Karpas-422 (cell line): ENCODE results near the gene GSS. TPM values are rescaled to one million over a fixed set of nuclear protein-coding genes. Genes with fewer than 3 reads are reported as not detected.

ENCODE experiments used
- DNase-seq: peaks from one replicate; pipeline ENCODE4 v3.0.0-alpha.2; 2015
- H2AFZ ChIP-seq: fragments of 200-600 bp; sonication (generic); 2 replicates; pipeline ENCODE4 v1.6.1; 2014; ENCODE audit warnings: antibody characterized with exemption, low read length, mixed read lengths
- H3K27ac ChIP-seq: fragments of 200-600 bp; sonication (generic); 2 replicates; pipeline ENCODE4 v1.5.1; 2014; ENCODE audit warnings: mild to moderate bottlenecking, low read length, moderate library complexity
- H3K27me3 ChIP-seq: fragments of 200-600 bp; sonication (generic); 2 replicates; pipeline ENCODE4 v1.6.1; 2014; ENCODE audit warnings: low read length, mixed read lengths
- H3K36me3 ChIP-seq: fragments of 200-600 bp; sonication (generic); 2 replicates; pipeline ENCODE4 v1.6.1; 2014; ENCODE audit warnings: low read length, mixed read lengths; ENCODE audit not compliant: insufficient read depth
- H3K4me1 ChIP-seq: fragments of 200-600 bp; sonication (generic); 2 replicates; pipeline ENCODE4 v1.6.1; 2014; ENCODE audit warnings: mild to moderate bottlenecking, low read length, mixed read lengths
- H3K4me2 ChIP-seq: fragments of 200-600 bp; sonication (generic); 2 replicates; pipeline ENCODE4 v1.6.1; 2014; ENCODE audit warnings: low read length, low read depth, mild to moderate bottlenecking; ENCODE audit not compliant: poor library complexity, severe bottlenecking
- H3K4me3 ChIP-seq: fragments of 200-600 bp; sonication (generic); 2 replicates; pipeline ENCODE4 v1.5.1; 2014; ENCODE audit warnings: mild to moderate bottlenecking, antibody characterized with exemption, low read length, mixed read lengths
- H3K79me2 ChIP-seq: fragments of 200-600 bp; sonication (generic); 2 replicates; pipeline ENCODE4 v1.6.1; 2014; ENCODE audit warnings: mild to moderate bottlenecking, low read length, mixed read lengths
- H3K9ac ChIP-seq: fragments of 200-600 bp; sonication (generic); 2 replicates; pipeline ENCODE4 v1.6.0; 2014; ENCODE audit warnings: low read length
- H3K9me2 ChIP-seq: fragments of 200-600 bp; sonication (generic), shearing (Covaris generic); replicated peaks from 2 replicates; pipeline ENCODE4 v1.6.0; 2014; ENCODE audit warnings: mild to moderate bottlenecking, low read length, moderate library complexity; ENCODE audit not compliant: insufficient read depth
- H3K9me3 ChIP-seq: fragments of 300-700, 200-600 bp; sonication (generic); 2 replicates; pipeline ENCODE4 v1.6.1; 2014; ENCODE audit warnings: low read length, mixed read lengths
- H4K20me1 ChIP-seq: fragments of 200-600 bp; sonication (generic); 2 replicates; pipeline ENCODE4 v1.6.1; 2014; ENCODE audit warnings: mild to moderate bottlenecking, antibody characterized with exemption, low read length, low read depth; ENCODE audit not compliant: insufficient read depth
- total RNA-seq: library from RNA; depleted of rRNA; stranded (reverse); fragments of >200 nt; shearing (Covaris generic); gene quantifications from 2 replicates; pipeline ENCODE4 v1.2.3, GENCODE V29; 2014; ENCODE audit warnings: low replicate concordance

Gene GSS
- total RNA-seq, 1 experiment from 2014 or later, result 24.7 TPM

- no peak overlapping the region for H2AFZ ChIP-seq
- no peaks in the 10 kb centered on the region for H3K79me2 ChIP-seq
- no peak overlapping the region for H3K4me3 ChIP-seq
- no peak overlapping the region for H3K27ac ChIP-seq
- no peaks in the 10 kb centered on the region for H3K27me3 ChIP-seq
- H3K9ac ChIP-seq, result no peak overlapping the region
- no peak for DNase-seq
- H3K4me1 ChIP-seq, result peaks cover 1% of the 10 kb centered on the region; the same call in 1 of the 2 replicates
- H4K20me1 ChIP-seq, result no peaks in the 10 kb centered on the region
- no peaks in the 10 kb centered on the region for H3K36me3 ChIP-seq
- no peak overlapping the region for H3K4me2 ChIP-seq
- H3K9me2 ChIP-seq, result no peaks in the 10 kb centered on the region
- H3K9me3 ChIP-seq, result no peaks in the 10 kb centered on the region
Observed at GRCh38 chr20:34995696-34996095, 40.1 kb upstream of the GSS start.

DNA sequence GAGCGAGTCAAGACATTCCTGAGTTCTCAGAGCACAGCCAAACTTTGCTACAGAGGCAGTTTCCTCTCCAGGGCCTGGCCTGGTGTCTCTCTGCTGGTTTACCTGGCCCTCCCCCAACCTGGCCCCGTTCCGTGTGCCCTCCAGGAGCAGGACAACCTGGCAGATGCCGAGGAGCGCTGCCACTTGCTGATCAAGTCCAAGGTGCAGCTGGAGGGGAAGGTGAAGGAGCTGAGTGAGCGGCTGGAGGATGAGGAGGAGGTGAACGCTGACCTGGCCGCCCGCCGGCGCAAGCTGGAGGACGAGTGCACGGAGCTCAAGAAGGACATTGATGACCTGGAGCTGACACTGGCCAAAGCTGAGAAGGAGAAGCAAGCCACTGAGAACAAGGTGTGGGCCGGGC is 39.6 kb upstream of the GSS start:
- Histone ChIP-seq H3K4me1 (no peaks in the 10 kb centered on the region), H3K9me3 (no peaks in the 10 kb centered on the region), H3K9me2 (no peaks in the 10 kb centered on the region), H3K4me2 (no peak overlapping the region), H2AFZ (no peak overlapping the region), H3K4me3 (no peak overlapping the region), H3K36me3 (no peaks in the 10 kb centered on the region), H3K27ac (no peak overlapping the region), H4K20me1 (no peaks in the 10 kb centered on the region), H3K27me3 (no peaks in the 10 kb centered on the region), H3K9ac (no peak overlapping the region), H3K79me2 (no peaks in the 10 kb centered on the region)
- no peak for DNase-seq

DNA sequence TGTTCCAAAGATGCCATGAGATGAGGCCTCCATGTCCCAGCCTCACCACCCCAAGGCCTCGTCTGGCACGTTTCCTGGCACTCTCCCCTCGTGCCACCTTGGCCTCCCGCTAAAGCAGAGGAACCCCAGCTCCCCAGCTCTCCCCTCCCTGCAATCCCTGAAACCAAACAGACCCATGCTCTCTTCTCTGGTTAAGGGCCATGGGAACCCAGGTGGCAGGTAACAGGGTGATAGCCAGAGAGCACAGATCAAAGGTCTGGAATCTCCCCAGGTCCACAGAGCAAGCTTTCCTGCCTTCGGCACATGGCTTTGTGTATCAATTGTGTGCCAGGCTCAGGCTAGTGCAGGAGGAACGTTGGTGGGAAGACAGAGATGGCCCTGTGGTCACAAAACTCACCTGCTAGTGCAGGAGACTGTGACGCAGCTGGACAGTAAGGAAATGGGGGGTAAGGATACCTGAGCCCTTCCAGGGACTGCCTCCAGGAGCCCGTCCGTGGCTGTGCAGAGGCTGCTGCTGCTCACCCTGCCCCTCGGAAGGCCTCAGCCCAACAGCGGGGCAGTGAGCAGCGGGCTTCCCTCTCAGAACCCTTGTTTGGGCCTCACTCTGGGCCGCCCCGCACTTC is 39.0 kb upstream of the GSS start:
- no peaks in the 10 kb centered on the region for H3K36me3 ChIP-seq
- H3K27me3 ChIP-seq, result no peaks in the 10 kb centered on the region

DNA sequence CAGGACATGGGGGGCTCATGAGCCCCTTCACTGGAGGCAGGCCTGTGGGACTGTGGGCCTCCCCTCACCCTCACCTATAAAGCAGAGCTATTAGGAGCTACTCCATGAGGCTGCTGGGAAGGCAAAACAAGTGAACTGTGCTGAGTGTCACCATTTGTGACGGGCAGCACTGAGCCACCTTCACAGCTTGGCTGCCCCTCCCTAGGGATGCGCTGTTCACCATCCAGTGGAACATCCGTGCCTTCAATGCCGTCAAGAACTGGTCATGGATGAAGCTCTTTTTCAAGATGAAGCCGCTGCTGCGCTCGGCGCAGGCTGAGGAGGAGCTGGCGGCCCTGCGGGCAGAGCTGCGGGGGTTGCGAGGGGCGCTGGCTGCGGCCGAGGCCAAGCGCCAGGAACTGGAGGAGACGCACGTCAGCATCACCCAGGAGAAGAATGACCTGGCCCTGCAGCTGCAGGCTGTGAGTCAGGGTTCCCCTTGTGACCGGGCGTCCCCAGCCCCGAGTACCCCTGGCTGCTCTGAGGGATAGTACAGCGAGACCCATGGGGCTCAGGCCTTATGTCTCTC is 38.4 kb upstream of the GSS start:
- H3K27ac ChIP-seq, result no peak overlapping the region

More for the DNA sequence above, 39.0 kb upstream of the GSS start:
- H3K4me1 ChIP-seq, result no peaks in the 10 kb centered on the region
- H3K9me2 ChIP-seq, result no peaks in the 10 kb centered on the region
- no peak for DNase-seq
- no peak overlapping the region for H3K4me2 ChIP-seq
- no peak overlapping the region for H2AFZ ChIP-seq
- H4K20me1 ChIP-seq, result no peaks in the 10 kb centered on the region
- H3K9ac ChIP-seq, result no peak overlapping the region
- H3K27ac ChIP-seq, result no peak overlapping the region
- no peak overlapping the region for H3K4me3 ChIP-seq
- no peaks in the 10 kb centered on the region for H3K79me2 ChIP-seq
- H3K9me3 ChIP-seq, result no peaks in the 10 kb centered on the region

DNA sequence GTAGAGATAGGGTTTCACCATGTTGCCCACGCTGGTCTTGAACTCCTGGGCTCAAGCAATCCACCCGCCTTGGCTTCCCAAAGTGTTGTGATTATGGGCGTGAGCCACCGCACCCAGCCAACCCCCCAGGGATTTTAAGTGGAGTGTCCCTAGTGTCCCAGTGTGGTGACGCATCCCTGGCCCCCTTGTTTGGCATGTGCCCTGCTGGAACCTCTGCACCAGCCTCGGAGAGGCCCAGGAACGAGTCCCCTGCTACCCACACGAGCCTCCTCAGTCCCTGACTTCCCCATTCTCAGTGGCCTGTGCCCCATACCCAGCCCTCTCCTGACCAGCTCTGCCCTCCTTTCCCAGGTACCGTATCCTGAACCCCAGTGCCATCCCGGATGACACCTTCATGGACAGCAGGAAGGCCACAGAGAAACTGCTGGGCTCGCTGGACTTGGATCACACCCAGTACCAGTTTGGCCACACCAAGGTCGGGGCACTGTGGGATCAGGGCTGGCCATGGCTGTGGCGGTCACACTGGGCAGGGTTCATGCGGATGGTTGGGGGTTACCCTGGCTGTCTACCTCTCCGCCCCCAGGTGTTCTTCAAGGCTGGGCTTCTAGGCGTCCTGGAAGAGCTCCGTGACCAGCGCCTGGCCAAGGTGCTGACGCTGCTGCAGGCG is 37.3 kb upstream of the GSS start:
- DNase-seq, result no peak
- Histone ChIP-seq H3K4me3 (no peak overlapping the region), H3K4me2 (no peak overlapping the region), H3K27me3 (no peaks in the 10 kb centered on the region), H3K79me2 (no peaks in the 10 kb centered on the region), H2AFZ (no peak overlapping the region), H3K36me3 (no peaks in the 10 kb centered on the region), H3K4me1 (no peaks in the 10 kb centered on the region), H3K9me3 (no peaks in the 10 kb centered on the region), H3K27ac (no peak overlapping the region), H3K9me2 (no peaks in the 10 kb centered on the region), H4K20me1 (no peaks in the 10 kb centered on the region), H3K9ac (no peak overlapping the region)

More for the DNA sequence above, 38.4 kb upstream of the GSS start:
- Histone ChIP-seq H3K4me2 (no peak overlapping the region), H3K9me3 (no peaks in the 10 kb centered on the region), H3K4me1 (no peaks in the 10 kb centered on the region), H3K36me3 (no peaks in the 10 kb centered on the region), H3K9ac (no peak overlapping the region), H4K20me1 (no peaks in the 10 kb centered on the region), H3K4me3 (no peak overlapping the region), H3K79me2 (no peaks in the 10 kb centered on the region), H3K27me3 (no peaks in the 10 kb centered on the region), H3K9me2 (no peaks in the 10 kb centered on the region), H2AFZ (no peak overlapping the region)
- DNase-seq, result no peak

DNA sequence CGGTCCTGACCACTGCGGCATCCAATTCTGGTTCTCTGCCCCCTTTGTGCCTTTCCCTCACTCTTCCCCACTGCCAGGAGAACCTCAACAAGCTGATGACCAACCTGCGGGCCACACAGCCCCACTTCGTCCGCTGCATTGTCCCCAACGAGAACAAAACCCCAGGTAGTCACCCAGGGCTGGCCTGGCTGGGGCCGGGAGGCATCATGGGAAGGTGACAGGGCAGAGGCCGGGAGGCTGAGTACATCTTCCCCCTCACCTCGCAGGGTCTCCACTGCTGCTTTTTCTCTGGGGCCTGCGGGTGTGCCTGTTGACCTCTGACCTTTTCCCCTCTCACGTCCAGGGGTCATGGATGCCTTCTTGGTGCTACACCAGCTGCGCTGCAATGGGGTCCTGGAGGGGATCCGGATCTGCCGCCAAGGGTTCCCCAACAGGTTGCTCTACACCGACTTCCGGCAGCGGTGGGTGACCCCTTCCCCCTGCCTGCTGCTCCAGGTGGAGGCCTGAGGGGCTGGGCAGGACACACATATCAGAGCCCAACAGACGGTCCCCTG is 35.1 kb upstream of the GSS start:
- Histone ChIP-seq H3K4me2 (no peak overlapping the region), H3K4me3 (no peak overlapping the region), H3K4me1 (no peaks in the 10 kb centered on the region), H3K27ac (no peak overlapping the region), H3K79me2 (no peaks in the 10 kb centered on the region), H2AFZ (no peak overlapping the region), H3K36me3 (no peaks in the 10 kb centered on the region), H3K9me3 (no peaks in the 10 kb centered on the region), H3K27me3 (no peaks in the 10 kb centered on the region), H3K9ac (no peak overlapping the region), H4K20me1 (no peaks in the 10 kb centered on the region), H3K9me2 (no peaks in the 10 kb centered on the region)
- DNase-seq, result no peak

GRCh38 chr20:34990231-34990630 is 34.6 kb upstream of the GSS start:
- H4K20me1 ChIP-seq, result no peaks in the 10 kb centered on the region
- no peak overlapping the region for H3K27ac ChIP-seq
- no peak overlapping the region for H3K9ac ChIP-seq
- H3K4me1 ChIP-seq, result no peaks in the 10 kb centered on the region
- H3K79me2 ChIP-seq, result no peaks in the 10 kb centered on the region
- no peak overlapping the region for H2AFZ ChIP-seq
- no peaks in the 10 kb centered on the region for H3K9me2 ChIP-seq
- DNase-seq, result no peak
- no peaks in the 10 kb centered on the region for H3K9me3 ChIP-seq
- no peak overlapping the region for H3K4me3 ChIP-seq
- no peak overlapping the region for H3K4me2 ChIP-seq
- H3K36me3 ChIP-seq, result no peaks in the 10 kb centered on the region
- H3K27me3 ChIP-seq, result no peaks in the 10 kb centered on the region

GRCh38 chr20:34989670-34990069 is 34.1 kb upstream of the GSS start:
- Histone ChIP-seq H3K79me2 (no peaks in the 10 kb centered on the region), H3K9me2 (no peaks in the 10 kb centered on the region), H3K9me3 (no peaks in the 10 kb centered on the region), H3K36me3 (no peaks in the 10 kb centered on the region), H3K4me1 (no peaks in the 10 kb centered on the region), H2AFZ (no peak overlapping the region), H3K4me2 (no peak overlapping the region), H3K9ac (no peak overlapping the region), H3K4me3 (no peak overlapping the region), H3K27ac (no peak overlapping the region), H4K20me1 (no peaks in the 10 kb centered on the region), H3K27me3 (no peaks in the 10 kb centered on the region)
- no peak for DNase-seq
